Fibroblast of lung (primary cell): ENCODE results near the gene KREMEN2. TPM values are rescaled to one million over a fixed set of nuclear protein-coding genes. Genes with fewer than 3 reads are reported as not detected.

Experiments
- DNase-seq, 2 donors: peaks; one replicate each; pipeline versions ENCODE4 v3.0.0 to v3.0.0-alpha.2; 2010; ENCODE audit warnings: low read depth in 2 of 2
- H2AFZ ChIP-seq: 2 replicates; pipeline ENCODE4 v1.5.1; 2012; ENCODE audit warnings: low read length, control low read depth, inconsistent platforms
- H3K27ac ChIP-seq: 2 replicates; pipeline ENCODE4 v1.5.1; 2011; ENCODE audit warnings: low read length, control low read depth; ENCODE audit not compliant: insufficient read depth
- H3K27me3 ChIP-seq: 2 replicates; pipeline ENCODE4 v1.5.1; 2011; ENCODE audit warnings: mild to moderate bottlenecking, low read length; ENCODE audit not compliant: control insufficient read depth, insufficient read depth
- H3K36me3 ChIP-seq: 2 replicates; pipeline ENCODE4 v1.5.1; 2011; ENCODE audit warnings: low read length; ENCODE audit not compliant: control insufficient read depth, insufficient read depth
- H3K4me1 ChIP-seq: 2 replicates; pipeline ENCODE4 v1.5.1; 2011; ENCODE audit warnings: low read length; ENCODE audit not compliant: control insufficient read depth, insufficient read depth; ENCODE audit errors: extremely low read depth
- H3K4me2 ChIP-seq: 2 replicates; pipeline ENCODE4 v1.5.1; 2011; ENCODE audit warnings: low read length, control low read depth; ENCODE audit not compliant: insufficient read depth; ENCODE audit errors: extremely low read depth
- H3K4me3 ChIP-seq, 4 experiments: fragments of 200-600 bp in 1 of 4; sonication (generic) in 1 of 4; replicated peaks in 1 of 4; 2 replicates each; pipeline ENCODE4 v1.5.1; 2011 to 2016; ENCODE audit warnings: low read length in 4 of 4, low read depth in 3 of 4, mild to moderate bottlenecking in 3 of 4, control low read depth in 2 of 4, inconsistent platforms in 1 of 4, mixed read lengths in 1 of 4; ENCODE audit not compliant: insufficient read depth in 1 of 4; ENCODE audit errors: control extremely low read depth in 1 of 4
- H3K79me2 ChIP-seq: 2 replicates; pipeline ENCODE4 v1.5.1; 2012; ENCODE audit warnings: mild to moderate bottlenecking, low read length, inconsistent platforms; ENCODE audit not compliant: control insufficient read depth, insufficient read depth
- H3K9ac ChIP-seq: 2 replicates; pipeline ENCODE4 v1.5.1; 2011; ENCODE audit warnings: mild to moderate bottlenecking, low read length, control low read depth; ENCODE audit not compliant: insufficient read depth
- H3K9me3 ChIP-seq: 2 replicates; pipeline ENCODE4 v1.5.1; 2012; ENCODE audit warnings: low read depth, low read length; ENCODE audit not compliant: control insufficient read depth, insufficient read depth
- H4K20me1 ChIP-seq: 2 replicates; pipeline ENCODE4 v1.5.1; 2011; ENCODE audit warnings: low read length; ENCODE audit not compliant: control insufficient read depth, insufficient read depth; ENCODE audit errors: extremely low read depth
- CTCF ChIP-seq, 2 donors: IDR thresholded peaks in 1 of 2; conservative IDR thresholded peaks in 1 of 2; 1 replicate in 1 of 2; 2 replicates in 1 of 2; pipeline ENCODE4 v1.5.1; 2011 to 2012; ENCODE audit warnings: low read length in 2 of 2, control low read depth in 1 of 2, inconsistent platforms in 1 of 2, low read depth in 1 of 2, mild to moderate bottlenecking in 1 of 2
- EZH2 ChIP-seq: IDR thresholded peaks from 2 replicates; pipeline ENCODE4 v1.5.1; 2012; ENCODE audit warnings: low read length, control low read depth, mild to moderate bottlenecking; ENCODE audit errors: missing control alignments
- polyA plus RNA-seq, 2 donors: library from polyadenylated mRNA; depleted of rRNA in 1 of 2; stranded (reverse) in 1 of 2; unstranded in 1 of 2; fragments of >200 nt; gene quantifications; 2 replicates each; pipeline ENCODE4 v1.2.1, GENCODE V29; 2011 to 2012; ENCODE audit warnings: missing spikeins in 1 of 2
- total RNA-seq: library from RNA; depleted of rRNA; stranded (reverse); fragments of >200 nt; gene quantifications from 2 replicates; pipeline ENCODE4 v1.2.1, GENCODE V29; 2014

The KREMEN2 gene
- total and polyA plus RNA-seq, 2 donors (not counting 1 experiment from before 2014, with no cell fraction given): not detected

GRCh38 chr16:2964475-2965336 lies 631 bp downstream of the KREMEN2 start:
- Histone ChIP-seq H2AFZ (no peak overlapping the region), H3K4me1 (peaks cover 2% of the 10 kb centered on the region), H3K79me2 (no peaks in the 10 kb centered on the region), H3K27me3 (peaks cover 51% of the 10 kb centered on the region), H3K9me3 (no peaks in the 10 kb centered on the region), H3K4me3 (no peak overlapping the region), H4K20me1 (no peaks in the 10 kb centered on the region), H3K9ac (no peak overlapping the region), H3K36me3 (no peaks in the 10 kb centered on the region), H3K27ac (no peak overlapping the region), H3K4me2 (no peak overlapping the region)
- DNase-seq: no peak
- TF ChIP-seq EZH2 (peak; percentile 94), CTCF (conservative IDR thresholded peaks at IDR 0.05 in 1 of 2, IDR thresholded peaks at IDR 0.05 in 1 of 2; ENCODE audit: low read depth in 1 of 2, low read length in 2 of 2) (no peak)

GRCh38 chr16:2966043-2966807 lies 2.1 kb downstream of the KREMEN2 start:
- H3K9me3 ChIP-seq: no peaks in the 10 kb centered on the region
- H3K27ac ChIP-seq: no peak overlapping the region
- no peak overlapping the region for H2AFZ ChIP-seq
- no peak for DNase-seq
- H3K4me1 ChIP-seq: peaks cover 2% of the 10 kb centered on the region
- H3K4me2 ChIP-seq: no peak overlapping the region
- H3K27me3 ChIP-seq: peaks cover 51% of the 10 kb centered on the region
- H3K9ac ChIP-seq: no peak overlapping the region
- H3K36me3 ChIP-seq: no peaks in the 10 kb centered on the region
- no peak overlapping the region for H3K4me3 ChIP-seq
- H3K79me2 ChIP-seq: no peaks in the 10 kb centered on the region
- no peak for TF ChIP-seq CTCF (conservative IDR thresholded peaks at IDR 0.05 in 1 of 2, IDR thresholded peaks at IDR 0.05 in 1 of 2; ENCODE audit: low read depth in 1 of 2, low read length in 2 of 2)
- peak; percentile 63 for TF ChIP-seq EZH2
- H4K20me1 ChIP-seq: no peaks in the 10 kb centered on the region

GRCh38 chr16:2966808-2967191 lies 2.7 kb downstream of the KREMEN2 start:
- no peaks in the 10 kb centered on the region for H4K20me1 ChIP-seq
- no peaks in the 10 kb centered on the region for H3K36me3 ChIP-seq
- peaks cover 51% of the 10 kb centered on the region for H3K27me3 ChIP-seq
- TF ChIP-seq CTCF (conservative IDR thresholded peaks at IDR 0.05 in 1 of 2, IDR thresholded peaks at IDR 0.05 in 1 of 2; ENCODE audit: low read depth in 1 of 2, low read length in 2 of 2) (no peak), EZH2 (peak; percentile 88)
- H3K4me2 ChIP-seq: no peak overlapping the region
- H3K4me3 ChIP-seq: no peak overlapping the region
- H3K9ac ChIP-seq: no peak overlapping the region
- H2AFZ ChIP-seq: no peak overlapping the region
- no peak overlapping the region for H3K27ac ChIP-seq
- H3K9me3 ChIP-seq: no peaks in the 10 kb centered on the region
- no peaks in the 10 kb centered on the region for H3K79me2 ChIP-seq
- no peak for DNase-seq
- H3K4me1 ChIP-seq: peaks cover 2% of the 10 kb centered on the region
